Middle frontal gyrus (tissue), 1 donor: ENCODE results near the gene CYP27C1.
"Not testable (repeated sequence)": the region's sequence is repeated elsewhere in the genome, so short reads cannot be mapped to it uniquely, and the experiment has no call there.

Source experiments
- DNase-seq: peaks from one replicate; pipeline ENCODE4 v3.0.0-alpha.2; 2015; ENCODE audit warnings: low spot score; ENCODE audit errors: extremely low spot score

The CYP27C1 gene

GRCh38 chr2:127224135-127224534 is 4.0 kb upstream of the CYP27C1 start:
- not testable (repeated sequence) for DNase-seq

GRCh38 chr2:127220768-127221527 is 849 bp upstream of the CYP27C1 start:
- DNase-seq = no peak

GRCh38 chr2:127219171-127220070 is 678 bp downstream of the CYP27C1 start:
- DNase-seq = no peak

GRCh38 chr2:127218812-127219170 is 1.3 kb downstream of the CYP27C1 start:
- DNase-seq = no peak

- no peak for DNase-seq
Measured at GRCh38 chr2:127217470-127218325, 2.4 kb downstream of the CYP27C1 start.

GRCh38 chr2:127216593-127216992 is 3.5 kb downstream of the CYP27C1 start:
- no peak for DNase-seq

- no peak for DNase-seq
Measured at GRCh38 chr2:127216095-127216494, 4.0 kb downstream of the CYP27C1 start.

- not testable (repeated sequence) for DNase-seq
Measured at GRCh38 chr2:127214201-127214600, 5.9 kb downstream of the CYP27C1 start.

- DNase-seq = no peak
Measured at GRCh38 chr2:127208313-127208712, 11.8 kb downstream of the CYP27C1 start.

- DNase-seq = no peak
Measured at GRCh38 chr2:127205218-127206125, 14.6 kb downstream of the CYP27C1 start.

GRCh38 chr2:127201452-127201851 is 18.6 kb downstream of the CYP27C1 start:
- DNase-seq = no peak

GRCh38 chr2:127200962-127201361 is 19.1 kb downstream of the CYP27C1 start:
- DNase-seq = no peak

- DNase-seq = no peak
Measured at GRCh38 chr2:127199223-127199622, 20.9 kb downstream of the CYP27C1 start.

GRCh38 chr2:127197475-127198385 is 22.4 kb downstream of the CYP27C1 start:
- DNase-seq = no peak

GRCh38 chr2:127196998-127197397 is 23.1 kb downstream of the CYP27C1 start:
- DNase-seq = no peak

GRCh38 chr2:127196549-127196948 is 23.6 kb downstream of the CYP27C1 start:
- no peak for DNase-seq

- DNase-seq = no peak
Measured at GRCh38 chr2:127195140-127196074, 24.7 kb downstream of the CYP27C1 start.

- no peak for DNase-seq
Measured at GRCh38 chr2:127194447-127194846, 25.7 kb downstream of the CYP27C1 start.

- no peak for DNase-seq
Measured at GRCh38 chr2:127193967-127194280, 26.2 kb downstream of the CYP27C1 start.
